Erythroblast (primary cell): ENCODE results near the gene DND1.
"Not testable (repeated sequence)": the region's sequence is repeated elsewhere in the genome, so short reads cannot be mapped to it uniquely, and the experiment has no call there.

ENCODE experiments used
- DNase-seq, 2 experiments: peaks; one replicate each; lab custom pipeline; 2025; lab: John Stamatoyannopoulos, UW
- GATA1 ChIP-seq: IDR thresholded peaks from 2 replicates; pipeline ENCODE4 v1.6.1; 2011; ENCODE audit warnings: low read depth, mild to moderate bottlenecking, control low read depth, low read length, moderate library complexity
- POLR2A ChIP-seq: IDR thresholded peaks from 2 replicates; pipeline ENCODE4 v1.6.1; 2011; ENCODE audit warnings: mild to moderate bottlenecking, low read length

Gene DND1

GRCh38 chr5:140673187-140673976 lies at the start of gene DND1:
Gene DND1 (minus strand): TSS chr5:140673576. CDS start chr5:140673542, 34 bp downstream.
- no peak for TF ChIP-seq POLR2A
- TF ChIP-seq GATA1 = no peak
- no peak for DNase-seq

GRCh38 chr5:140721395-140721794 lies 48.0 kb upstream of the DND1 start:
- peak in 1 of 2 experiments; percentile 1 for DNase-seq

GRCh38 chr5:140720738-140721137 lies 47.4 kb upstream of the DND1 start:
- DNase-seq = not testable (repeated sequence)

GRCh38 chr5:140718266-140718592 lies 44.9 kb upstream of the DND1 start:
- TF ChIP-seq GATA1 (no peak), POLR2A (no peak)
- DNase-seq = no peak

- DNase-seq = not testable (repeated sequence)
Measured at GRCh38 chr5:140716238-140716637, 42.9 kb upstream of the DND1 start.

- no peak for DNase-seq
- TF ChIP-seq POLR2A (no peak), GATA1 (no peak)
Measured at GRCh38 chr5:140713562-140714094, 40.3 kb upstream of the DND1 start.

- DNase-seq = no peak
- TF ChIP-seq POLR2A (no peak), GATA1 (no peak)
Measured at GRCh38 chr5:140711794-140712193, 38.4 kb upstream of the DND1 start.

- DNase-seq = peak; percentile 97 to 98
- TF ChIP-seq POLR2A = peak; percentile 88
- no peak for TF ChIP-seq GATA1
Measured at GRCh38 chr5:140710899-140711552, 37.6 kb upstream of the DND1 start.

GRCh38 chr5:140708787-140709186 lies 35.4 kb upstream of the DND1 start:
- DNase-seq = not testable (repeated sequence)

- peak; percentile 49 for TF ChIP-seq POLR2A
- no peak for TF ChIP-seq GATA1
- no peak for DNase-seq
Measured at GRCh38 chr5:140707812-140708211, 34.4 kb upstream of the DND1 start.

GRCh38 chr5:140700177-140701144 lies 27.1 kb upstream of the DND1 start, which contains the start of gene ZMAT2:
Gene ZMAT2 (plus strand): TSS chr5:140700447. CDS start chr5:140700461, 14 bp downstream.
- TF ChIP-seq GATA1 = no peak
- TF ChIP-seq POLR2A = peak; percentile 95
- DNase-seq = peak; percentile 97 to 99

GRCh38 chr5:140696891-140697492 lies 23.6 kb upstream of the DND1 start:
- DNase-seq = no peak
- TF ChIP-seq GATA1 (no peak), POLR2A (no peak)

GRCh38 chr5:140694276-140694675 lies 20.9 kb upstream of the DND1 start:
- no peak for DNase-seq
- no peak for TF ChIP-seq POLR2A
- TF ChIP-seq GATA1 = no peak
